NCI-H1105 (cell line): ENCODE measurements around the gene LPGAT1.
A peak's percentile ranks its signal among the peaks of the same experiment; 100 is the strongest.
"Not testable (repeated sequence)": the region's sequence is repeated elsewhere in the genome, so short reads cannot be mapped to it uniquely, and the experiment has no call there.

Source experiments
- DNase-seq: peaks from one replicate; lab custom pipeline; 2025; lab: John Stamatoyannopoulos, UW

LPGAT1 gene

DNA sequence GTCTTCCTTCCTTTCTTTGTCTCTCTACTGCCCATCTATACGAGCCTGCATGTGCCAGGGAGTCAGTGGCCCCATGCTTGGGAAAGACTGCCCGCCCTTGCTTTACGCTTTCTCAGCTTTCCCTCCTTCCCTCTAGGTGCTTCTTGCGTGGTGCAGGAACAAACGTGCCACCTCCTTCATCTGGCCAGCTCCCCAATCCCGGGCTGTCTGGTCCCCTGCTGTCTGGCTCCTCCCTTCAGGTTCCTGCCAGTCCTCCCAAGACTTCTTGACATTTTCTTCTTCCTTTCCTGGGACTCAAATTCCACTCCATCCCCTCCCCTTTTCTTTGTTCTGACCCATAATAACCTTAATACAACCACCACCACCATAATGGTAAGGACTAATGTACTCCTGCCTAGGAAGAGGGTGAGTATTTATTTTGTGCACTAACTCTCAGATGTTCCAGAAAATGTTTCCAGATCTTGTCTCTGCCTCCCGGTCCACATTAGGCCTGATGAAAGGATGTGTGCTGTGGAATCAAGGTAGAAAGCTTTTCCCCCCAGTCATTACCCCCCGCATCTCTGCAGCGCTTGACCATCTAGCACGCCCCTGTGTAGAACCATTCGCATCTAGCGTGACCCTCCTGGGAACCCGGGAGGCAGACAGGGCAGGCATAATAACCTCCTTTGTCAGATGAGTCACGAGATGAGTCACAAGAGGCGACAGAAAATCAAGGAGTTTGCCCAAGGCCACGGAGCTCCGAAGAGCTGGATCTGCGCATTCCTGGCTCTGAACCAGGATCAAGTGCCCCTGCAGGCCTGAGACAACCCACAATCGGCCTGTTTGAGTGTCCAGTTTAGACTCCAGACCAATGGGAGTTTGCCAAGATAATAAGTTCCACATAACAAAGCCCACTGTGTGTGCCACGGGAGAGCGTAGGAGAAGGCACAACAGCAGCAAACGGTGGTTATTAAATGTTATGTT lies 95.1 kb downstream of the LPGAT1 start:
- DNase-seq, result no peak

GRCh38 chr1:211734791-211735190 lies 95.8 kb downstream of the LPGAT1 start:
- DNase-seq, result peak; percentile 78

DNA sequence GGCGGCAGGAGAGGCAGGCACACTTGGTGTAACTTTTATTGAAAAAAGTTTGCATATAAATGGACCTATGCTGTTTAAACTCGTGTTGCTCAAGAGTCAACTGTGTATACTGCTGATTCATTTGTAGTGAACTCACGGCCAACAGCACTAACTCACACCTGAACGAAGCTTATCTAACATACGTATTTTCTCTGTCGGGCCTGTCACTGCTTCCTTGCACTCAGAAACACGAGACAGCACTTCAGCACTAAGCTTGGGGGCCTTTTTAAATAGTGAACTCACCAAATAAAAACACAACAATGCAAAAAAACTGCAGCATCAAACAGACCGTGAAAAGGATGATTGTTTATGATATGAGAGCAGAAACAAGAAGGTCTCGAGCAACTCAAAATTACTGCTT lies 96.2 kb downstream of the LPGAT1 start:
- DNase-seq, result peak; percentile 50

DNA sequence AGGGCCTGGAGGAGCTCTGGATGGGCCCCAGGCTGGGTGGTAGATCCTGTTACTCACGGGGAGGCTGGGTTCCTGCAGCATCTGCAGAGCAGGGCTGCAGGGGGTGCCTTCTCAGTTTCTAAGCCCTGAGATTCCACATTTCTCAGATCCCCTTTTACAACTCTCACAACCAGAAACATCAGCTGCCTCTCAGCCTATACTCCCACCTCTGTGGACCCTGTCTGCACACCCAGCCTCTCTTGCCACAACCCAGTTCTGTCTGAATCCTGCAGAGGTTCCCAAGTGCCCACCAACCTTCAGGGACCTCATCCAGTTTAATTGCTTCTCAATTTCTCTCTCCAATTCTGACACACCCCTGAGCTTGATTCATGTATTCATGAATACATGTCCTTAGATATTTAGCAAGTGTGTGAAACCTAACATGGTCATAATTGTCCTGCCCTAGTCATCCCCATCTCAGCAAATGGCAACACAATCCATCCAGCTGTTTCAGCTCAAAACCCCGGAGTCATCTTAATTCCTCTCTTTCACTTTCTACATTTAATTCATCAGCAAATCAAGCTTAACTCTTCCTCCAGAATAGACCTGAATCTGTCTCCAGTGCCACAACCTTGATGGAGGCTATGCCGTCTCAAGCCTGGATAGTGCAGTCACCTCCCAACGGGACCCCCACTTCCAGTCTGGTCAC lies 98.1 kb downstream of the LPGAT1 start:
- no peak for DNase-seq

DNA sequence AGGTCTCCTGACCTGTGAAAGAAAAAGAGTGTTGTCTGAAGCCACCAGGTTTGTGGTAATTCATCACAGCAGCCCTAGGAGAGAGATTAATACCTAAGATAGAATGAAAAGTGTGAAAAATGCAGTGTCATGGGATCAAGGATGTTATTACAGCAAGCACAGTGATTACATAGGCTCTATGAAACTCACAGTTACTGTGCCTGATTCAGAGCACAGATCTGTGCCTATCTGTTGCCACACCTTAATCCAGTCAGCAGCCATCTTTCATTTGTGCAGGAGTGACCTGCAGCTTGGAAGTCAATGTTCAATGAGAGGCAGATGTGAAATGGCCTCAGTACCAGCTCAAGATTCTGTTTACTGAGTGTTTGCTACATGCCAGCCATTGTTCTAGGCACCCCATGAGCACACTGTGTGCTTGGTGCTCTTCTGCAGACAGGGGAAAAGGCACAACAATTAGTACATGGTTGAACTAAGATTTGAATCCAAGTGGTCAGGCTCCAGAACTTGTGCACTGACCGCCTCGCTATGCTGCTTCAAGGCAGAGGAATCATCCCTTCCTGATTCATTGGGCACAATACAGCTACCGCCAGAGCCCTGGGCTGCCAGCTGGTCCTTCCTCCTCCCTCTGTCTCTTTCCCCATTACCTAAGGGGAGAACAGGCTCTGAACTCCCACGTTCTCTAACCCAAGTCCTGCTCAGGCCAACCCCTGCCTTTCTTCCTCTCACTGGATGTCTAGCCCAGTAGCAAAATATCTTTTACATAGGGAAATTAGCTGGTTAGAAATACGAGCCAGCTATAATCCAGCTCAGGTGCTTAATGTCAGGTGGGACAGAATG lies 98.9 kb downstream of the LPGAT1 start:
- DNase-seq, result no peak

DNA sequence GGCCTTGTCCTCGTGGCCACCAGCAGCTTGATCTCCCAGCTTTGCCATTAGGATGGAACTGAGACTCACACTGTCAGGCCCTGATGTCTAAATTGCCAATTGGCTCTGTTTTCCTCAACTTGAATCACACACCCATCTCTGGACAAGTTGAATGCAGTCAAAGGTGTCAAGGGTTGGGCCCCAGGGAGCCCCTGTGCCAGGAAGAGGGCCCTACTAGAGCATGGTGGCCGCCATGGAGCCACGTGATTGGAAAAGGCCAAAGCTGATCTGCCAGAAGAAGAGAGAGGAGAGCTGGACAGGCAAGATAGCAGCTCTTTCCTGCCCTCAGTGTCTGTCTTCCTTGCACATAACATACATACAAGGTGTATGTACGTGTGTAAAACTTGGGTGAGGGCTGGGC lies 100.2 kb downstream of the LPGAT1 start:
- DNase-seq, result no peak

GRCh38 chr1:211729238-211729637 lies 101.3 kb downstream of the LPGAT1 start:
- no peak for DNase-seq

- no peak for DNase-seq
These were observed 104.0 kb downstream of the LPGAT1 start for GRCh38 chr1:211726467-211726995.

DNA sequence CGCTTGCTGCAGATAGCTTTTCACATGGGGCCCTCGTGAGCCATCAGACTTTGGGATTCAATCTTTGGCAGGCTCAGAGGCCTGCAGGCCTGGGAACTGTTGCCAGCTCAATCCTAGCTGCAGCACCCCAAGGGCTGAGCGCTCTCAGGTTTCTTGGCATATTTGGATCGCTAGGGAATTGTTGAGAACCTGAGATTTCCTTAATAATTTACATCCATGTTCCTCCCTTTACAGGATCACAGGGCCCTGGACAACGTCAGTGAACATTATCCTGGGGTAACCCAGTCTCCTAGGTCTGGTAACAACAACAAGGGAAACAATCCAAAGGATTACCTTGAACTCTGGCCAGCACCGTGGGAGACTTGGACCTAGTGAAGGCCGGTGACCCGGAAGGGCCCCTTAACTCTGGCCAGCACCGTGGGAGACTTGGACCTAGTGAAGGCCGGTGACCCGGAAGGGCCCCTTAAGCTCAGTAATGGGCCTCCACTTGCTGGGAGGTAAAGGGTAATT lies 105.8 kb downstream of the LPGAT1 start:
- no peak for DNase-seq

DNA sequence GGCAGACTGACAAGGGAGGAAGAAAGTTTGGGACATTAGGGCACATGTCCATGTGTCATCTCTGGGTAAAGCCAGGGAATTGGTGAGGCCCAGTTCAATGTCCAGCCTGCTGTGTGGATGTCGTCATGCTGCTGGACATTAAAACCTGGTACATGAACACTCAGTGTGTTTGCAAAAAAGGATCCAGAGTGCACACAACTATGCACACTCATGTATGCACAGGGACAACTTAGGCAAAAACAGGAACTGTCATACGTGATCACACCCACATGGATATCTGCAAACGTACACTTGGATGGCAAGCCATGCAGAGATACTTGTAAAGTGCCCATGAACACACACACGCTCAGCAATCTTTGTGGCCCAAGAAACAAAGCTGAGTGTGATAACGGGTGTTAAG lies 107.3 kb downstream of the LPGAT1 start:
- no peak for DNase-seq

GRCh38 chr1:211722277-211723175 lies 108.0 kb downstream of the LPGAT1 start:
- no peak for DNase-seq

DNA sequence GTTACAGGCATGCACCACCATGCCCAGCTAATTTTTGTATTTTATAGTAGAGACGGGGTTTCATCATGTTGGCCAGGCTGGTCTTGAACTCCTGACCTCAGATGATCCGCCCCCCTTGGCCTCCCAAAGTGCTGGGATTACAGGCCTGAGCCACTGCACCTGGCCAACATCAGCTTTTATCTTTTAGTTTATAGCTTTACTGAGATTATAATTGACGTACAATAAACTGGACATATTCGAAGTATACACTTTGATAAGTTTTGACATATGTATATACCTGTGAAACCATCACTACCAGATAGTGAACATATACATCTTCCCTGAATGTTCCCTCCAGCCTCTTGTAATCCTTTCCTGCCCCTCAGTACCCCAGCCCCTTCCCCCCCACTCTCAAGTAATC lies 114.0 kb downstream of the LPGAT1 start:
- DNase-seq, result not testable (repeated sequence)

GRCh38 chr1:211715971-211716370 lies 114.6 kb downstream of the LPGAT1 start:
- no peak for DNase-seq

- DNase-seq, result no peak
These were observed 116.4 kb downstream of the LPGAT1 start for GRCh38 chr1:211714154-211714553.

DNA sequence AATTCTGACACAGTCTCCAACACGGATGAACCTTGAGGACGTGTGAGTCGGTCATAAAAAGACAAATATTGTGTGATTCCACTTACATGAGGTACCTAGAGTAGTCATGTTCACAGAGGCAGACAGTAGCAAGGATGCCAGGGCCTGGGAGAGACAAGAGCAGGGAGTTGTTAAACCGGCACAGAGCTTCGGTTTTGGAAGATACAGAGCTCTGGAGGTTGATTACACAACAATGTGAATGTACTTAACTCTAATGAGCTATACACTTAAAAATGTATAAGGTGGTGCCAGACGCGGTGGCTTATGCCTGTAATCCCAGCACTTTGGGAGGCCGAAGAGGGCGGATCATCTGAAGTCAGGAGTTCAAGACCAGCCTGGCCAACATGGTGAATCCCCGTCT lies 117.3 kb downstream of the LPGAT1 start:
- DNase-seq, result no peak

DNA sequence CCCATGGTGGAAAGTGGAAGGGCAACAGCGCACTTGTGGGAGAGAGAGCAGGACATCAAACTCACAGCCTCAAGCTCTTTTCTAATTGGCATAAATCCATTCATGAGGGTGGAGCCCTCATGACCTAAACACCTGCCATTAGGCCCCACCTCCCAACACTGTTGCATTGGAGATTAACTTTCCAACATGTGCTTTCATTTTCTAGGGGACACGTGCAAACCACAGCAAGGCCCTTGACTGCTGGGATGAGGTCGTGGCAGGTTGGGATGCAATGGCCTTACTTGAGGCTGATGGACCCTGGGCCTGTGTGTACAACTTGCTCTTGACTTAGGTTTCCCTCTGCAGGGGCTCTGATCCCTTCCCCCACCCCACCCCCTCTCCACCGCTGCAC lies 119.3 kb downstream of the LPGAT1 start:
- no peak for DNase-seq

DNA sequence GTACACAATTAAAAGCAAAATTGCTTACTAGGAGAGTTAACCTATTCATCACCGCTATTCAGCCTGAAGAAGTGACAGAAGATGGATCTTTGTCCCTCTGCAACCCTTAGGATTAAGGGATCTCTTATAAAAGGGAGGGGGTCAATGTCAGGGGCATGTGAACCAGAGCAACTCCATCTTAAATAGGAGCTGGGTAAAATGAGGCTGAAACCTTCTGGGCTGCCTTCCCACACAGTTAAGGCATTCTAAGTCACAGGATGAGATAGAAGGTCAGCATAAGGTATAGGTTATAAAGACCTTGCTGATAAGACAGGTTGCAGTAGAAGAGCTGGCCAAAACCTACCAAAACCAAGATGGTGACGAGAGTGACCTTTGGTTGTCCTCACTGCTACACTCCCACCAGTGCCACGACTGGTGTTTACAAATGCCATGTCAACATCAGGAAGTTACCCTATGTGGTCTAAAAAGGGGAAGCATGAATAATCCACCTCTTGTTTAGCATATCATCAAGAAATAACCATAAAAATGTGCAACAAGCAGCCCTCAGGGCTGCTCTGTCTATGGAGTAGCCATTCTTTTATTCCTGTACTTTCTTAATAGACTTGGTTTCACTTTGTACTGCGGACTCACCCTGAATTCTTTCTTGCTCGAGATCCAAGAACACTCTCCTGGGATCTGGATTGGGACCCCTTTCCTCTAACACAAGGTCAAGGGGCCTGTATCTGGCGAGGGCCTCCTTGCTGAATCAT lies 119.8 kb downstream of the LPGAT1 start:
- DNase-seq, result no peak

DNA sequence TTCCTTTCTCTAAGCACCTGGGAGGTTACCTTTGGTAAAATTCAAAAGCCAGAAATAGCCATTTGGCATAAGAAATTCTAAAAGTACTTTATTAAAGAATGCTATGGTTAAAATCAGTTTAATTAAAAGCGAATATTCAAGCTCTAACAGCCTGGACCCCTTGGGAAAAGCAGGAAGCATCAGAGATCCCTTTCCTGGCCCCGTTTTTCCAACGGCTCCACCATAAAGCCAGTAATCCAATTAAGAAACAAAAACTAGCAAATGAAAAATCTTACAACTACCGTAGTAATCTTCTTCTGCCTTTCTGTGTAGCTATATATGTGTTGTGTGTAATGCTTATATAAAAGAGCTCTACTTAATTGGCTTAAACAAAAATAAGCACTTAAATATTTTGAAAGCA lies 121.6 kb downstream of the LPGAT1 start:
- DNase-seq, result no peak

DNA sequence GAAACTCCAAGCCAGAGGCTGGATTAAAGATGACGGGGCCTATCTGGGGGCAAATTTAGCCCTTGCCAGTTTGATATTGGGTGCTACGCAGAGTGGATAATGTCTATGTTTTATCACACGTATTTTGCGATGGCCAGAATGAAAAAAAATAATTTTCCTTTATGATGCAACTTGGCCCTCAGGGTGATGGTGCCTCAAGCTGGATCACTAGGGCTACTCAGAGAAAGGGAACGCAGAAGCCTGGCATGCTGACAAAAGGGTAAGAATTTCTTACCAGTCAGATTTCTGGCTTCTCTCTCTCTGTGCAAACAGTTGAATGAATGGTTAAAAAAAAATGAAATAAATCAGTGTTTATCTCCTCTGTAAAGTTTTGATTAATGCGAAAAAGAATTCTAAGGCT lies 122.6 kb downstream of the LPGAT1 start:
- no peak for DNase-seq

DNA sequence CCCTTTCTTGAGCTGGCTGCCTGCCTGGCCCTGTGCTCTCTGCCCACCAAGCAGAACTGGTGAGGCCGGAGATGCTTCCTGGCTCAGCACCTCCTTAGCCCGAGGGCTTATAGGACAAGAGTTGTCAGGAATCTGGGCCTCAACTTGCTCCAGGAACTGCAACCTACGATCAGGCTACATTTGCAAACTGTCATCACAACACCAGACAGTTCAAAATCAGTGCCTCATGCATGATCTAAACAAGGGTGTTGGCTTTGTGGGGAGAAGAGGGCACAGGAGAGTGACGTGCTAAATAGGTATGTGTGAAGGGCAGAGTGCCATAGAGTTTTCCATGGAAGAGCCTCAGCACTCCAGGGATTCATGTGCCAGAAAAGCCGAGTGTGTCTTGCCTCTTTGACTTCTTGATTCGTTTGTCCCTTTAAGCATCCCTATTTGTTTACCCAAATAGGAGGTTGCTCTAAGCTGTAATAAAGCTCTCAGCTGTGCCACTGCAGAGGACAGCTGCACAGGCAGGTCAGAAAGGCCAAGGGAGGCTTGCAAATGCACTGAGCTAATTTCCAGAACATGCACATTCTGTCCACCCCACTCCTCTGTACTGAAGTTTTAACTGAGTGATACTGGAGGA lies 125.0 kb downstream of the LPGAT1 start:
- DNase-seq, result no peak
